Mesendoderm (in vitro differentiated cells): Measurements from ENCODE around the gene MACROD2.

Experiments used
- DNase-seq: peaks from one replicate; pipeline ENCODE4 v3.0.0; 2013
- H2AK5ac ChIP-seq: 2 replicates; pipeline ENCODE4 v1.6.1; 2013; ENCODE audit warnings: low read length, inconsistent platforms
- H2BK120ac ChIP-seq: 2 replicates; pipeline ENCODE4 v1.6.1; 2013; ENCODE audit warnings: low read depth, mild to moderate bottlenecking, low read length, moderate library complexity, mixed read lengths
- H2BK15ac ChIP-seq: replicated peaks from 2 replicates; pipeline ENCODE4 v1.6.1; 2013; ENCODE audit warnings: low read depth, mild to moderate bottlenecking, moderate library complexity
- H2BK5ac ChIP-seq: 2 replicates; pipeline ENCODE4 v1.6.1; 2013; ENCODE audit warnings: low read length, inconsistent platforms
- H3K18ac ChIP-seq: 2 replicates; pipeline ENCODE4 v1.6.1; 2013; ENCODE audit warnings: mild to moderate bottlenecking, low read length, mixed read lengths
- H3K23ac ChIP-seq: one replicate; pipeline ENCODE4 v1.6.1; 2013; ENCODE audit warnings: low read length
- H3K27ac ChIP-seq: 2 replicates; pipeline ENCODE4 v1.5.1; 2013; ENCODE audit warnings: low read depth, mild to moderate bottlenecking, inconsistent platforms, low read length, moderate library complexity
- H3K27me3 ChIP-seq: 2 replicates; pipeline ENCODE4 v1.6.1; 2013; ENCODE audit warnings: low read length, control low read depth, mild to moderate bottlenecking, inconsistent platforms; ENCODE audit not compliant: insufficient read depth, poor library complexity
- H3K36me3 ChIP-seq: 2 replicates; pipeline ENCODE4 v1.6.1; 2013; ENCODE audit warnings: low read length, inconsistent platforms; ENCODE audit not compliant: control insufficient read depth, insufficient read depth
- H3K4ac ChIP-seq: one replicate; pipeline ENCODE4 v1.6.1; 2013; ENCODE audit warnings: low read depth, mild to moderate bottlenecking, low read length, moderate library complexity
- H3K4me1 ChIP-seq: 2 replicates; pipeline ENCODE4 v1.6.1; 2013; ENCODE audit warnings: low read depth, low read length, inconsistent platforms; ENCODE audit not compliant: control insufficient read depth
- H3K4me2 ChIP-seq: 2 replicates; pipeline ENCODE4 v1.6.1; 2013; ENCODE audit warnings: low read length
- H3K4me3 ChIP-seq: 2 replicates; pipeline ENCODE4 v1.5.1; 2013; ENCODE audit warnings: mild to moderate bottlenecking, low read length
- H3K56ac ChIP-seq: one replicate; pipeline ENCODE4 v1.6.1; 2013; ENCODE audit warnings: low read length
- H3K79me1 ChIP-seq: 2 replicates; pipeline ENCODE4 v1.6.1; 2013; ENCODE audit warnings: low read length, inconsistent platforms
- H3K79me2 ChIP-seq: 2 replicates; pipeline ENCODE4 v1.6.1; 2013; ENCODE audit warnings: mild to moderate bottlenecking, low read length; ENCODE audit not compliant: control insufficient read depth, insufficient read depth
- H3K9ac ChIP-seq: 2 replicates; pipeline ENCODE4 v1.6.1; 2013; ENCODE audit warnings: low read length, inconsistent platforms
- H4K5ac ChIP-seq: one replicate; pipeline ENCODE4 v1.6.1; 2013; ENCODE audit warnings: low read length
- H4K8ac ChIP-seq: one replicate; pipeline ENCODE4 v1.6.1; 2013; ENCODE audit warnings: low read depth, mild to moderate bottlenecking, control low read depth, low read length, moderate library complexity
- WGBS: extraction: QIAGEN DNeasy Blood & Tissue Kit; methylation state at CpG from one replicate; pipeline ENCODE4 v1.1.7; 2013; ENCODE audit warnings: low lambda C conversion rate, missing lambda C conversion rate; ENCODE audit not compliant: insufficient coverage; ENCODE audit errors: extremely low coverage; 5-methylcytosine and 5-hydroxymethylcytosine counted together

MACROD2 gene

DNA sequence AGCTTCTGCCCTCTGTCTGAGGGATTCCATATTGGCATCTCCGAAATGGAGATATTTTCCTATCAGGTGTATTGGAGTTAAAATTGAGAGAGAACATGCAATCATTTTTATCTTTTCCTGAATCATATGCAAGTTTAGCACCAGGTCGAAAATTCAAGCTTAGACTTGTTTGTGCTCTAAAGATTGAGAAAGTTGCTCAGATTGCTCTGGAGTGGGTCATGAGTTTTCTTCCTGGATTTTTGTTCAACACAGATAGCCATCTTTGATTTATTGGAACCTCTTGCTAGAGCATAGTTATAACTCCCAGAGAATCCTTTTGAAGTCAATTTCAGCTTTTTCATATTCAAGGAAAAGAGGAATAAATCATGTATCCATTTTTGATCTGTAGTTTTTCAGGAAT lies 715.6 kb downstream of the MACROD2 start:
- Histone ChIP-seq H3K4me3 (no peak overlapping the region), H3K9ac (no peak overlapping the region), H2AK5ac (no peak overlapping the region), H3K4me1 (peaks cover 4% of the 10 kb centered on the region), H3K18ac (no peak overlapping the region), H3K4me2 (no peak overlapping the region), H3K36me3 (no peaks in the 10 kb centered on the region), H4K5ac (no peak overlapping the region), H3K56ac (no peak overlapping the region), H2BK5ac (no peak overlapping the region), H3K79me1 (no peaks in the 10 kb centered on the region), H2BK15ac (no peak overlapping the region), H3K79me2 (no peaks in the 10 kb centered on the region), H3K27ac (no peak overlapping the region), H3K23ac (no peak overlapping the region), H3K27me3 (no peaks in the 10 kb centered on the region), H4K8ac (no peak overlapping the region), H2BK120ac (no peak overlapping the region), H3K4ac (no peak overlapping the region)
- DNase-seq = no peak
- WGBS = no CpG with 5 or more reads among the region's 2 CpGs

- no peaks in the 10 kb centered on the region for H3K36me3 ChIP-seq
- no peak overlapping the region for H3K18ac ChIP-seq
- no peak overlapping the region for H3K27ac ChIP-seq
- H3K23ac ChIP-seq = no peak overlapping the region
- H2BK15ac ChIP-seq = no peak overlapping the region
- peaks cover 7% of the 10 kb centered on the region for H3K4me1 ChIP-seq
- no peak overlapping the region for H4K8ac ChIP-seq
- DNase-seq = peak; percentile 66
- peak overlapping the region; percentile 16 for H3K4ac ChIP-seq
- no peak overlapping the region for H3K4me2 ChIP-seq
- no peaks in the 10 kb centered on the region for H3K79me1 ChIP-seq
- H3K4me3 ChIP-seq = no peak overlapping the region
- WGBS = no CpG with 5 or more reads among the region's 2 CpGs
- H3K56ac ChIP-seq = no peak overlapping the region
- H2BK120ac ChIP-seq = no peak overlapping the region
- H3K9ac ChIP-seq = no peak overlapping the region
- H4K5ac ChIP-seq = no peak overlapping the region
- H3K27me3 ChIP-seq = no peaks in the 10 kb centered on the region
- no peaks in the 10 kb centered on the region for H3K79me2 ChIP-seq
- H2AK5ac ChIP-seq = no peak overlapping the region
- no peak overlapping the region for H2BK5ac ChIP-seq
These were observed 716.3 kb downstream of the MACROD2 start for GRCh38 chr20:14711652-14712051.

GRCh38 chr20:14712302-14712739 lies 717.0 kb downstream of the MACROD2 start:
- no peak overlapping the region for H3K18ac ChIP-seq
- no CpG with 5 or more reads among the region's 6 CpGs for WGBS
- peaks cover 7% of the 10 kb centered on the region for H3K4me1 ChIP-seq
- H3K27me3 ChIP-seq = no peaks in the 10 kb centered on the region
- H3K36me3 ChIP-seq = no peaks in the 10 kb centered on the region
- H3K56ac ChIP-seq = no peak overlapping the region
- peak overlapping the region; percentile 16 for H3K4ac ChIP-seq
- H3K27ac ChIP-seq = no peak overlapping the region
- peak; percentile 93 for DNase-seq
- H2BK120ac ChIP-seq = no peak overlapping the region
- no peak overlapping the region for H3K9ac ChIP-seq
- H3K79me1 ChIP-seq = no peaks in the 10 kb centered on the region
- no peak overlapping the region for H3K23ac ChIP-seq
- no peak overlapping the region for H3K4me2 ChIP-seq
- no peak overlapping the region for H2BK15ac ChIP-seq
- no peak overlapping the region for H3K4me3 ChIP-seq
- no peak overlapping the region for H4K5ac ChIP-seq
- no peak overlapping the region for H2AK5ac ChIP-seq
- H4K8ac ChIP-seq = no peak overlapping the region
- no peak overlapping the region for H2BK5ac ChIP-seq
- H3K79me2 ChIP-seq = no peaks in the 10 kb centered on the region

- no CpG with 5 or more reads among the region's 3 CpGs for WGBS
- Histone ChIP-seq H3K4me2 (no peak overlapping the region), H3K79me1 (no peaks in the 10 kb centered on the region), H3K79me2 (no peaks in the 10 kb centered on the region), H3K9ac (no peak overlapping the region), H3K4me1 (peaks cover 7% of the 10 kb centered on the region), H2AK5ac (no peak overlapping the region), H3K23ac (no peak overlapping the region), H3K4ac (no peak overlapping the region), H2BK15ac (no peak overlapping the region), H3K36me3 (no peaks in the 10 kb centered on the region), H2BK5ac (no peak overlapping the region), H3K27me3 (no peaks in the 10 kb centered on the region), H3K18ac (peak overlapping the region; percentile 87), H4K8ac (no peak overlapping the region), H2BK120ac (no peak overlapping the region), H3K56ac (peak overlapping the region; percentile 6), H4K5ac (no peak overlapping the region), H3K4me3 (no peak overlapping the region), H3K27ac (no peak overlapping the region)
- DNase-seq = no peak
These were observed 720.1 kb downstream of the MACROD2 start for GRCh38 chr20:14715400-14715799.

GRCh38 chr20:14716351-14716801 lies 721.1 kb downstream of the MACROD2 start:
- Histone ChIP-seq H3K27ac (no peak overlapping the region), H3K4me1 (peaks cover 7% of the 10 kb centered on the region)

More at GRCh38 chr20:14716351-14716801, 721.1 kb downstream of the MACROD2 start:
- no peak overlapping the region for H3K23ac ChIP-seq
- no peak overlapping the region for H2AK5ac ChIP-seq
- H3K56ac ChIP-seq = peak overlapping the region; percentile 78
- H2BK15ac ChIP-seq = no peak overlapping the region
- H3K79me1 ChIP-seq = no peaks in the 10 kb centered on the region
- DNase-seq = peak; percentile 47
- no peak overlapping the region for H3K9ac ChIP-seq
- H3K27me3 ChIP-seq = no peaks in the 10 kb centered on the region
- WGBS = no CpG with 5 or more reads among the region's 5 CpGs
- no peaks in the 10 kb centered on the region for H3K36me3 ChIP-seq
- no peak overlapping the region for H2BK120ac ChIP-seq
- peak overlapping the region; percentile 68 for H3K18ac ChIP-seq
- H3K4me3 ChIP-seq = no peak overlapping the region
- H3K4ac ChIP-seq = no peak overlapping the region
- H3K4me2 ChIP-seq = no peak overlapping the region
- no peaks in the 10 kb centered on the region for H3K79me2 ChIP-seq
- H2BK5ac ChIP-seq = peak overlapping the region; percentile 10
- peak overlapping the region; percentile 28 for H4K8ac ChIP-seq
- H4K5ac ChIP-seq = no peak overlapping the region
